ENCODE data around the gene TPRG1L. TPM values are rescaled to one million over a fixed set of nuclear protein-coding genes. Genes with fewer than 3 reads are reported as not detected.
A peak's percentile ranks its signal among the peaks of the same experiment; 100 is the strongest.

The TPRG1L gene
- total RNA-seq, 2 experiments from 2014 or later: 6.7 to 7.2 TPM

DNA sequence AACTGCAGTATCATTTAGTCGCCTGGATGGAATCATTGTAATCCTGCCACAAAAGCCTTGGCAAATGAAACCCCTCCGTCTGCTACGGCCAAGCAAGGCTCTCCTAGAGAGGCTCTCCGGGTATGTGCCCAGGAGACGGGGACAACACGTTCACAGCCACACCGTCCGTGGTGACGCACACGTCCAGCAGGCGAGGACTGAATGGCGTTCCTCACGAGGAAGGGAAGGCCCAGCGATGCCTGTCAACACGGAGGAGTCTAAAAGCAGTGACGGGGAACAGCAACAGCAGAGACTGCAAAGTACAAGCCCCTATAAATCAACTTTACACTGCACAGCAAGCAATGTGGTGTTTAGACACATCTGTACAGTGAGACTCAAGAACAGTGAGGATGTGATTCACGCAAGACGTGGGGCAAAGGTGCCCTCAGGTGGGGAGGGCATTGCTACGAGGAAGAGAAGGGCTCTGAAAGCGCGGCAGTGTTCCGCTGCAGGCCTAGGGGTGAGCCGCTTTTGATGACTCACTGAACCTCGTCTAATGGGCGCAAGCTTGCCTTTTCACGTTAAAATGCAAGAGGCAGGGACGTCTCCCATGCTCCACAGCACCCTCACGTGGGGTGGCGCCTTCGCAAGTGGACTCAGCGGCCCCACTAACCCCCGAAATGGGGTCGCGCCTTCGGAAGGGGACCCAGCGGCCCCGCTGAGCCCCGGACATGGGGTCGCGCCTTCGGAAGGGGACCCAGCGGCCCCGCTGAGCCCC, 18.3 kb downstream of the TPRG1L start:
- H3K27me3 Mint-ChIP-seq: no peaks in the 10 kb centered on the region
- no peaks in the 10 kb centered on the region for H3K9me3 Mint-ChIP-seq (ENCODE audit: low read depth)
- no peak overlapping the region for H3K4me3 Mint-ChIP-seq
- ATAC-seq (no peak), DNase-seq (no peak)
- POLR2A ChIA-PET: no interaction called here
- H3K36me3 Mint-ChIP-seq (ENCODE audit: low read depth): peaks cover 22% of the 10 kb centered on the region
- H3K4me1 Mint-ChIP-seq: peaks cover 4% of the 10 kb centered on the region
- CTCF ChIA-PET: no interaction called here
- intact Hi-C loops (cut with DNase I, micrococcal nuclease): no loop called here
- no peak overlapping the region for H3K27ac Mint-ChIP-seq

DNA sequence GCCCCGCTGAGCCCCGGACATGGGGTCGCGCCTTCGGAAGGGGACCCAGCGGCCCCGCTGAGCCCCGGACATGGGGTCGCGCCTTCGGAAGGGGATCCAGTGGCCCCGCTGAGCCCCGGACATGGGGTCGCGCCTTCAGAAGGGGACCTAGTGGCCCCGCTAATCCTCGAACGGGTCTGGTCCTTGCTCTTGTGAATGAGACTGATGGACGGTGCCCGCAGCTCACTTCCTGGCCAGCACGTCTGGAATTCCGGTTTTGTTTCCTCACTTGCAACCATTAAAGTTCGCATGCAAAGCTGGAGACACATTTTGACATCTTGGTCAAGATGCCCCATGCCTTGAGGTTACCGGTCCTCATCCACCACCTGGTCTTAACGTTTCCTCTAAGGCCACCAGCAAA, 19.5 kb downstream of the TPRG1L start:
- H3K27me3 Mint-ChIP-seq: no peaks in the 10 kb centered on the region
- no peak for ATAC-seq
- H3K4me3 Mint-ChIP-seq: no peak overlapping the region
- intact Hi-C loops (cut with DNase I, micrococcal nuclease): no loop called here
- H3K9me3 Mint-ChIP-seq (ENCODE audit: low read depth): no peaks in the 10 kb centered on the region
- POLR2A ChIA-PET: no interaction called here
- CTCF ChIA-PET: no interaction called here
- H3K36me3 Mint-ChIP-seq (ENCODE audit: low read depth): peaks cover 21% of the 10 kb centered on the region
- H3K27ac Mint-ChIP-seq: no peak overlapping the region
- H3K4me1 Mint-ChIP-seq: peaks cover 15% of the 10 kb centered on the region
- no peak for DNase-seq

DNA sequence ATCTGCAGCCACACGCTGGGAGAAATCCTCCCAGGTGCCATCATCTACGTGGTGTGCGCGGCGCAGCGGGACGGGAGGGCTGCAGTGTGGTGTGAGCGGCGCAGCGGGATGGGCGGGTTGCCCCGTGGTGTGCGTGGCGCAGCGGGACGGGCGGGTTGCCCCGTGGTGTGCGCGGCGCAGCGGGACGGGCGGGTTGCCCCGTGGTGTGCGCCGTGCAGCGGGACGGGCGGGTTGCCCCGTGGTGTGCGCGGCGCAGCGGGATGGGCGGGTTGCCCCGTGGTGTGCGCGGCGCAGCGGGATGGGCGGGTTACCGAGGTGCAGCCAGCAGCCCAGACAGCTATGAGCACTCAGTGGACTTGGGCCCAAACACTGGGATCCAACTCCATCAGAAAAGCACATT, 20.4 kb downstream of the TPRG1L start:
- no peak overlapping the region for H3K27ac Mint-ChIP-seq
- no peaks in the 10 kb centered on the region for H3K9me3 Mint-ChIP-seq (ENCODE audit: low read depth)
- intact Hi-C loops (cut with DNase I, micrococcal nuclease): no loop called here
- H3K36me3 Mint-ChIP-seq (ENCODE audit: low read depth): peaks cover 21% of the 10 kb centered on the region
- peaks cover 18% of the 10 kb centered on the region for H3K4me1 Mint-ChIP-seq
- DNase-seq: no peak
- POLR2A ChIA-PET: no interaction called here
- no peak overlapping the region for H3K4me3 Mint-ChIP-seq
- no peak for ATAC-seq
- CTCF ChIA-PET: no interaction called here
- H3K27me3 Mint-ChIP-seq: no peaks in the 10 kb centered on the region

DNA sequence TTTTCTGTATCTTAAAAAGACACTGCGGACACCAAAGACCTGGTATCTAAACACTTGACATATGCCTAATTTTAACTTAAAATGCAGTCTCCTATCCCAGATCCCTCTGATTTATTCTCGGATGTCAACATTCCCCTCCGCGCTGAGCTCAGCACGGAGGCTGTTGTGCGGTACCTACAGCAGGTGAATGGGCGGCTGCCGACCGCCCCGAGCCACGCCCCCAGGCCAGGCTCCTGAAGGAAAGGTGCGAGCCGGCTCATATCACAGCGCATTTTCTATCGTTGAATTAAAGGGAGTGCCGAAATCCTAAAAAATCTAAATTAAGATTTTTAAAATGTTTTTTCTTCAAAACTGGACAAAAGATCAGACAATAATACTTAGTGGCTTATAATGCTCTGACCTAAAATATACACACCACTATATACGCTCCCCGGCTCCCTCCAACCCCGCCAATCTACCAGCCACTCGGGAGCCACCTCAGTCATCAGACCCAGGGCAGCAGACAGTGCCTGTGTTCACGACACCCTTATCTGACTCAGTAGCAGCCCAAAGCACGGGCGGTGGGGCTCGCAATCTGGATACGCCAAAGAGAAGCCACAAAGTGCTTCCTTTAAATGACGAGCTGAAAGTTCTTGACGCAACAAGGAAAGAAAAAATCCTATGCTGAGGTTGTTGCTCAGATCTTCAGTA, 21.0 kb downstream of the TPRG1L start:
- no peak overlapping the region for H3K4me3 Mint-ChIP-seq
- H3K27me3 Mint-ChIP-seq: no peaks in the 10 kb centered on the region
- no peak overlapping the region for H3K27ac Mint-ChIP-seq
- H3K36me3 Mint-ChIP-seq (ENCODE audit: low read depth): peaks cover 21% of the 10 kb centered on the region
- intact Hi-C loops (cut with DNase I, micrococcal nuclease): no loop called here
- no peak for DNase-seq
- H3K4me1 Mint-ChIP-seq: peaks cover 20% of the 10 kb centered on the region
- no peaks in the 10 kb centered on the region for H3K9me3 Mint-ChIP-seq (ENCODE audit: low read depth)
- no peak for ATAC-seq
- ChIA-PET POLR2A (no interaction called here), CTCF (interaction anchor here (3.9 kb wide), 1 partner anchor 26 kb away, joined by 11 read pairs; no protein-coding TSS in a partner anchor)

DNA sequence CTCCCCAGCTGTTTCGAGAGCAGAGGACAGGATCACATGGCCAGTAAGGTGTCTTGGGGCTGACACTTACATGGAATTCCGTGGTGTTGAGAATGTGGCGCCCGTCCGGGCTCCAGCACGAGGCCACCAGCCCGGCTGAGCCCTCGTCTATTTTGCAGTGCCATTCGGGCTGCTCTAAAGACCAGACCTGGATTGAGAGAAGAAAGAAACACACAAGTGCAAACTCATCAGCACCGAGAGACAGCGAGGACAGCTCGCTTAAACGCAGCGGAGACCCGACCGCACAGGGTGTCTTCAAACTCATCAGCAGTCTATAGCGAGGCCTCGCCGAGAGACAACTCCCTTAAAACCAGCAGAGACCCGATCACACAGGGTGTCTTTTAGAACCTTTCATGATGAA, 21.8 kb downstream of the TPRG1L start:
- peaks cover 24% of the 10 kb centered on the region for H3K4me1 Mint-ChIP-seq
- H3K36me3 Mint-ChIP-seq (ENCODE audit: low read depth): peaks cover 21% of the 10 kb centered on the region
- peaks cover 3% of the 10 kb centered on the region for H3K27me3 Mint-ChIP-seq
- DNase-seq (no peak), ATAC-seq (no peak)
- H3K27ac Mint-ChIP-seq: no peak overlapping the region
- no peak overlapping the region for H3K4me3 Mint-ChIP-seq
- ChIA-PET POLR2A (no interaction called here), CTCF (interaction anchor here (3.9 kb wide), 1 partner anchor 27 kb away, joined by 11 read pairs; no protein-coding TSS in a partner anchor)
- H3K9me3 Mint-ChIP-seq (ENCODE audit: low read depth): no peaks in the 10 kb centered on the region
- intact Hi-C loops (cut with DNase I, micrococcal nuclease): no loop called here

DNA sequence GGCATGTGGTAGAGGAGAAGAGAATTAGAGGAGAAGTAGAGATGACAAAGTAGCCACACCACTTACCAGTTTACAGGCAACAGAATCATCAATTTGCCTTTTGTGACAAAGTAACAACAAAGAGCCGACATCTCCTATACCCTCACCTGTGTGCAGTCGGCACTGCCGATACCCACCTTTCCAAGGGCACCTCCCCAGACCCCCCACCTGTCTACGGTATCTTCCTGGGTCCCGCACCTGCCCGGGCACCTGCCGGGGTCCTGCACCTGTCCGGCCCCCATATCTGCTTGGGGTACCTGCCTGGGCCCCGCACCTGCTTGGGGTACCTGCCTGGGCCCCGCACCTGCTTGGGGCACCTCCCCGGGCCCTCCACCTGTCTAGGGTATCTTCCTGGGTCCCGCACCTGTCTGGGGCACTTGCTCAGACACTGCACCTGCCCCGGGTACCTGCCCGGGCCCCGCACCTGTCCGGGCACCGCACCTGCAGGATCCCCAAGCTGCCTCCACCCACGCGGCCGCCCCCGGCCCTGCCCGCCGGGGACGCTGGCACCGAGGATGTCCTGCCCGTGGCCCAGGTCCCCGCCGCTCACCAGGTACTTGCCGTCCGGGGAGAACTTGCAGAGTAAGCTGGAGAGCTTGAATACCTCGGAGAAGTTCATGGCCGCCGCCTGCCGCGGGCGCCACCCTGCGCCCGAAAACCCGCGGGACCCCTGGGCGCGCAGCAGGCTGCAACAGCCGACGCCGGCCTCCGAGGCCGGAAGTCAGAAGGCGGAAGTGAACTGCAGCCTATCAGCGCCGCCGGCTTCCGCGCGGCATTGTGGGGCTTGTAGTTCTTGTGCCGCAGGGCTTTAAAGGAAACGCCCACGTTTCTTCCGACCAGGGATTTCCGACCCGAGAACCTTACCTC, 24.8 kb downstream of the TPRG1L start, which contains the start of gene WRAP73:
Gene WRAP73 (minus strand): TSS at position 762 of the 906 bp plus-strand sequence. CDS start 104 bp downstream, at position 658.
- no peak within 1 kb of the TSS for H3K27ac Mint-ChIP-seq

DNA sequence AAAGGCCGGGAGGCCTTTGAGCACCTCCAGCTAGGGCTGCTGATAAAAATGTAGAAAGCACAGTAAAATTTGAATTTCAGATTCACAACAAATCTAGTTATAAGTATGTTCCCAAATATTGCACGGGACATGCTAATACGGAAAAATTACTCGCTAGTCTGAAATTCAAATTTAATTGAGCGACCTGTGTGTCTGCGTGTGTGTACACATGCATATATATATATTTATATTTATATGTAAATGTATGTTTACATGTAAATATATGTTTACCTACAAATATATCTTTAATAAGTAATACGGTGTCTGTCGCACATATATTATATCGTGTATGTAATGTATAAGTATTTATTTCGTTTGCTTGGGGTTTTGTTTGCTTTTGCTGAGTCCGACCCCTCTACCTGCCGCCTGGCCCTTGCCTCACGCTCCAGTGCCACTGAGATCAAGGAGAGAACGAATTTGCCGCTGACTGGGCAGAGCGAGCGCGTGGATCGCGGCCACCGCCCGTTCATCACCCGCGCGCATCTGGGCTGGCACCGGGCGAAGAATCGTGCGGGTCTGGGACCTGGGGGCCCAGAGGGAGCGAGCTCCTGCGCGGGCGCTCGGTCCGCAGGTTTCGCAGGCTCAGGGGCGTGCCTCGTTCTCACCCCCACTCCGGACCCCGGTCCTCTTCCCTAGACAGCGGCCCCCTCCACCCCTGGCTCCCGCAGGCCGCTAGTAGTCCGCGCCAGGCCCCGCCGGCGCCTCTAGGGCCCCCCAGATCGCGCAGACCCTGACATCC, 25.6 kb downstream of the TPRG1L start:
- Mint-ChIP-seq H3K4me3 (peak overlapping the region; percentile 71), H3K27ac (no peak overlapping the region), H3K9me3 (ENCODE audit: low read depth) (no peaks in the 10 kb centered on the region), H3K36me3 (ENCODE audit: low read depth) (peaks cover 7% of the 10 kb centered on the region), H3K4me1 (peaks cover 24% of the 10 kb centered on the region), H3K27me3 (peaks cover 20% of the 10 kb centered on the region)
- POLR2A ChIA-PET: no interaction called here
- no peak for DNase-seq
- intact Hi-C loops (cut with DNase I, micrococcal nuclease): loop anchor here (1.0 to 5.0 kb wide), 7 partner anchors 26 to 250 kb away; partner anchors contain the start of genes C1orf174 (in 1 of the 2), CEP104 (in 1 of the 2), DFFB (in 1 of the 2) and LRRC47 (in 1 of the 2)
- ATAC-seq: no peak
- CTCF ChIA-PET: no interaction called here

More for the DNA sequence above, 24.8 kb downstream of the TPRG1L start, which contains the start of gene WRAP73:
- no peaks in the 10 kb centered on the region for H3K9me3 Mint-ChIP-seq (ENCODE audit: low read depth)
- CTCF ChIA-PET: interaction anchor here (3.9 kb wide), 1 partner anchor 30 kb away, joined by 11 read pairs; no protein-coding TSS in a partner anchor
- ATAC-seq (peak; percentile 97), DNase-seq (peak; percentile 96)
- POLR2A ChIA-PET: interaction anchor here (0.5 kb wide), 1 partner anchor 1393 kb away, joined by 3 read pairs; no protein-coding TSS in a partner anchor
- H3K36me3 Mint-ChIP-seq (ENCODE audit: low read depth): peaks cover 11% of the 10 kb centered on the region
- H3K4me1 Mint-ChIP-seq: peaks cover 24% of the 10 kb centered on the region
- intact Hi-C loops (cut with DNase I, micrococcal nuclease): loop anchor here (1.0 to 5.0 kb wide), 7 partner anchors 25 to 251 kb away; partner anchors contain the start of genes C1orf174 (in 1 of the 2), CEP104 (in 1 of the 2), DFFB (in 1 of the 2) and LRRC47 (in 1 of the 2)
- peaks cover 17% of the 10 kb centered on the region for H3K27me3 Mint-ChIP-seq
- H3K4me3 Mint-ChIP-seq: peak within 1 kb of the TSS; percentile 71

DNA sequence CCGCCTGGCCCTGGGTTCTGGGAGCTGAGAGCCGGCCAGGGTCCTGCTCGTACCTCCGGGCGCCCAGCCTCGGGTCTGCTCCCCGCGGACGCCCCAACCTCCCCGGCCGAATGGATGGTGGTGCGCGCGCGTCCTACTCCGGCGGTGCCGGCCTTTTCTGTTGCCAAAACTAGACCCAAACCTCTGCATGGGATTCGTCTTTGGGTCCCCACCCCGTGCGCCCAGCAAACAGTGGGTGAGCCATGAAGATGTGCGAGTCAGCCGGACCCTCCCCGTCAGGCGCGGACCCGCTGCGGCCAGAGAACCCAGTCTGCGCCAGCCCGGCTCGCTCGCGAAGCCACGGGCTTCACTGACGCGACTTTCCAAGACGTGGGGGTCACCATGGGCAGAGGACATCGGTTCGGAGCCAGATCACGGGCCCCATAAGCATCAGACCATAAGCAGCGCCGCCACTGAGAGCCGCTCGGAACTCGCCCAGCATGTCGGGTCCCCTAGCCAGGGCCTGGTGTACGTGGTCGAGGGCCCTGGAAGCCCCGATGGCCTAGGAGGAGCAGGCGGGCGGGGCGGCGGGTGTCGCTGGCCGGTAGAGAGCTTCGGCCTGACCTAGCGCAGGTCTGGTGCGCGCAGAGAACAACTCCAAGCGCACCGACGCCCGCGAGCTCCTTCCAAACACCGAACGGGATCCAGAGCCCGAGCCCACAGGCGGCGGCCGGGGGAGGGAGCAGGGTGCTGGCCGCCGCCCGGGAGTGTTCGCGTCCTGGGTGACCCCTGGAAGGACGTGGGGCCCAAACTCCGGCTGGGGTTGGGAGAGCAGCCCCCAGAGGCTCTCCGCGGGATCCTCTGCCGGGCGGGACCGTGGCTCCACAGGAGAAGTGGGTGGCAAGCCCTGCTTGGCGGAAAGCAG, 26.5 kb downstream of the TPRG1L start:
- Mint-ChIP-seq H3K4me3 (peak overlapping the region; percentile 36), H3K9me3 (ENCODE audit: low read depth) (no peaks in the 10 kb centered on the region), H3K4me1 (peaks cover 24% of the 10 kb centered on the region), H3K27ac (no peak overlapping the region), H3K36me3 (ENCODE audit: low read depth) (peaks cover 5% of the 10 kb centered on the region), H3K27me3 (peaks cover 25% of the 10 kb centered on the region)
- CTCF ChIA-PET: interaction anchor here (0.8 kb wide), 1 partner anchor 22 kb away, joined by 3 read pairs; no protein-coding TSS in a partner anchor
- ATAC-seq: no peak
- intact Hi-C loops (cut with DNase I, micrococcal nuclease): loop anchor here in 1 of 2 experiments (5.0 kb wide), 1 partner anchor 206 kb away; the partner anchor contains the start of genes CEP104 and DFFB
- POLR2A ChIA-PET: no interaction called here
- peak; percentile 16 for DNase-seq

DNA sequence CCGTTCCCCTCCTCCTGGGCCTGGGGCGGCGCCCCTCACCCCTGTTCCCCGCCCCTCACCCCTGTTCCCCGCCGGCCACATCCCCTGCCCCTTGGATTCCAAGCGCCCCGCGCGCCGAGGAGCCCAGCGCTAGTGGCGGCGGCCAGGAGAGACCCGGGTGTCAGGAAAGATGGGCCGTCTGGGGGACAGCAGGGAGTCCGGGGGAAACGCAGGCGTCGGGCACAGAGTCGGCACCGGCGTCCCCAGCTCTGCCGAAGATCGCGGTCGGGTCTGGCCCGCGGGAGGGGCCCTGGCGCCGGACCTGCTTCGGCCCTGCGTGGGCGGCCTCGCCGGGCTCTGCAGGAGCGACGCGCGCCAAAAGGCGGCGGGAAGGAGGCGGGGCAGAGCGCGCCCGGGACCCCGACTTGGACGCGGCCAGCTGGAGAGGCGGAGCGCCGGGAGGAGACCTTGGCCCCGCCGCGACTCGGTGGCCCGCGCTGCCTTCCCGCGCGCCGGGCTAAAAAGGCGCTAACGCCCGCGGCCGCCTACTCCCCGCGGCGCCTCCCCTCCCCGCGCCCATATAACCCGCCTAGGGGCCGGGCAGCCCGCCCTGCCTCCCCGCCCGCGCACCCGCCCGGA, 27.2 kb downstream of the TPRG1L start, which contains the start of gene TP73:
Gene TP73 (plus strand): TSS at position 587 of the 618 bp plus-strand sequence. CDS start 29,850 bp downstream, outside the sequence.
- H3K27me3 Mint-ChIP-seq: peaks cover 29% of the 10 kb centered on the region
- DNase-seq: peak; percentile 29
- ChIA-PET POLR2A (no interaction called here), CTCF (interaction anchor here (0.8 kb wide), 1 partner anchor 21 kb away, joined by 3 read pairs; no protein-coding TSS in a partner anchor)
- peaks cover 24% of the 10 kb centered on the region for H3K4me1 Mint-ChIP-seq
- H3K4me3 Mint-ChIP-seq: peak within 1 kb of the TSS; percentile 38
- no peak for ATAC-seq
- peaks cover 3% of the 10 kb centered on the region for H3K36me3 Mint-ChIP-seq (ENCODE audit: low read depth)
- intact Hi-C loops (cut with DNase I, micrococcal nuclease): loop anchor here in 1 of 2 experiments (5.0 kb wide), 1 partner anchor 205 kb away; the partner anchor contains the start of genes CEP104 and DFFB
- no peak within 1 kb of the TSS for H3K27ac Mint-ChIP-seq
- H3K9me3 Mint-ChIP-seq (ENCODE audit: low read depth): no peaks in the 10 kb centered on the region

Data from activated CD4-positive, alpha-beta T cell treated with anti-CD3 and anti-CD28 coated beads for 36 hours (primary cell).